Vagina (tissue), 2 donors: ENCODE measurements around the gene ABCG4.

Experiments
- POLR2A ChIP-seq, 2 donors: fragments of 450-650 bp; IDR thresholded peaks; one replicate each; pipeline ENCODE4 v1.6.1; 2017; ENCODE audit warnings: antibody characterized with exemption in 2 of 2, mild to moderate bottlenecking in 2 of 2, moderate library complexity in 2 of 2
- TF ChIP-seq, protein P1 (sequence below), 3 experiments: fragments of 450-650 bp in 2 of 3; fragments of 200-600 bp in 1 of 3; sonication (generic) in 1 of 3; IDR thresholded peaks; one replicate each; pipeline ENCODE4 v1.5.1; 2017 to 2019; ENCODE audit warnings: antibody characterized with exemption in 3 of 3, mild to moderate bottlenecking in 2 of 3, moderate library complexity in 2 of 3

DNA sequence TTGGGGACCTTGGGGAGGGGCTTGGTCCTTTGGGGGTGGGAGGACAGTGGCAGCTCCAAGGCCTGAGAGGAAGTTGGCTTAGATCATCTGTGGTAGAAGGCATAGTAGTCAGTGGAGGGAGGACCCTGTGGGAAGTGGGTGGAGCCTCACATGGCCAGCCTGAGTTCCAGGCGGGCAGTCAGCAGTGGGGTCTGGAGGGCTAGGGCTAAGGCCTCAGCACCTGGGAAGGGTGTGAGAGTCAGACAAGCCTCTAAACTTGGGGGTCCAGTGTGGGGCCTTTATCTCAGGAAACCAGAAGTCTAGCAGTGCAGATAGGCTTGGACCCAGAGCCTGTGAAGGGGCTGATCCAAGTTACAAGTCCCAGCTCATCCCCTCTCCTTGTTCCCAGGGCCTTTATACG lies 23.7 kb downstream of the ABCG4 start:
- TF ChIP-seq POLR2A (IDR thresholded peaks at IDR 0.05): no peak
- TF ChIP-seq, protein P1, sequence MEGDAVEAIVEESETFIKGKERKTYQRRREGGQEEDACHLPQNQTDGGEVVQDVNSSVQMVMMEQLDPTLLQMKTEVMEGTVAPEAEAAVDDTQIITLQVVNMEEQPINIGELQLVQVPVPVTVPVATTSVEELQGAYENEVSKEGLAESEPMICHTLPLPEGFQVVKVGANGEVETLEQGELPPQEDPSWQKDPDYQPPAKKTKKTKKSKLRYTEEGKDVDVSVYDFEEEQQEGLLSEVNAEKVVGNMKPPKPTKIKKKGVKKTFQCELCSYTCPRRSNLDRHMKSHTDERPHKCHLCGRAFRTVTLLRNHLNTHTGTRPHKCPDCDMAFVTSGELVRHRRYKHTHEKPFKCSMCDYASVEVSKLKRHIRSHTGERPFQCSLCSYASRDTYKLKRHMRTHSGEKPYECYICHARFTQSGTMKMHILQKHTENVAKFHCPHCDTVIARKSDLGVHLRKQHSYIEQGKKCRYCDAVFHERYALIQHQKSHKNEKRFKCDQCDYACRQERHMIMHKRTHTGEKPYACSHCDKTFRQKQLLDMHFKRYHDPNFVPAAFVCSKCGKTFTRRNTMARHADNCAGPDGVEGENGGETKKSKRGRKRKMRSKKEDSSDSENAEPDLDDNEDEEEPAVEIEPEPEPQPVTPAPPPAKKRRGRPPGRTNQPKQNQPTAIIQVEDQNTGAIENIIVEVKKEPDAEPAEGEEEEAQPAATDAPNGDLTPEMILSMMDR (IDR thresholded peaks at IDR 0.05): no peak
